G401 (cell line): ENCODE measurements around the gene DHCR24. TPM values are rescaled to one million over a fixed set of nuclear protein-coding genes. Genes with fewer than 3 reads are reported as not detected.

Experiments
- DNase-seq: peaks from one replicate; pipeline ENCODE4 v3.0.0-alpha.2; 2015; ENCODE audit warnings: low spot score
- in situ Hi-C: cut with HindIII; loops from 2 replicates; pipeline ENCODE4 v1.10.0; 2016; ENCODE audit warnings: low sequenced_read_pairs, mixed read lengths
- total RNA-seq: library from RNA; depleted of rRNA; stranded (reverse); fragments of >200 nt; shearing (Covaris generic); gene quantifications from 2 replicates; pipeline ENCODE4 v1.2.3, GENCODE V29; 2014; rRNA removed

Gene DHCR24
- total RNA-seq, 1 experiment from 2014 or later: 101 TPM

DNA sequence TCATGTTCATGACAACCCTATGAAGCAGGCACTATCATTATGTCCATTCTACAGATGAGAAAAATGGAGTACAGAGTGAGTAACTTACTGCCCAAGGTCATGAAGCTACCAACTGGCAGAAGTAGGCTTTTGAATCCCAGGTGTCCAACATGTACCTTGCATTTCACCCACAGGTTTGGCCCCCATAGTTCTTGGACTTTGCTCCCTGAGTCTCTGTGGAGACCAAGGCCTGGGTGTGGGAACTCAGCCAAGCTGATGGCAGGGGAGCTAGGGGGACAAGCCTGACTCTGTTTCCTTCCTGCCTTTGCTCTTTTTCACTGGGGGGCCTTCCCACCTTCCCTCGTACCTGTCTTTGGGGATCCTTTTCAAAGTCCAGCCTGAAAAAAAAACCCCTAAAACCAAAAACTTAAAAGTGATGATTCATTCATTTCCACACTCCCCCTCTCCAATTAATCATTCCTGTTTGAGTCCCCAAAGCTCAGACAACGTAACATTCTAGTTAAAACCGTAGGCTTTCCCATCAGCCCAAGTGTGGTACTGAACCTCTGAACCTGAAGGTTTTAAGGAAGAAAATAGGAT lies 77.4 kb downstream of the DHCR24 start:
- no peak for DNase-seq
- in situ Hi-C loops: no loop called here

DNA sequence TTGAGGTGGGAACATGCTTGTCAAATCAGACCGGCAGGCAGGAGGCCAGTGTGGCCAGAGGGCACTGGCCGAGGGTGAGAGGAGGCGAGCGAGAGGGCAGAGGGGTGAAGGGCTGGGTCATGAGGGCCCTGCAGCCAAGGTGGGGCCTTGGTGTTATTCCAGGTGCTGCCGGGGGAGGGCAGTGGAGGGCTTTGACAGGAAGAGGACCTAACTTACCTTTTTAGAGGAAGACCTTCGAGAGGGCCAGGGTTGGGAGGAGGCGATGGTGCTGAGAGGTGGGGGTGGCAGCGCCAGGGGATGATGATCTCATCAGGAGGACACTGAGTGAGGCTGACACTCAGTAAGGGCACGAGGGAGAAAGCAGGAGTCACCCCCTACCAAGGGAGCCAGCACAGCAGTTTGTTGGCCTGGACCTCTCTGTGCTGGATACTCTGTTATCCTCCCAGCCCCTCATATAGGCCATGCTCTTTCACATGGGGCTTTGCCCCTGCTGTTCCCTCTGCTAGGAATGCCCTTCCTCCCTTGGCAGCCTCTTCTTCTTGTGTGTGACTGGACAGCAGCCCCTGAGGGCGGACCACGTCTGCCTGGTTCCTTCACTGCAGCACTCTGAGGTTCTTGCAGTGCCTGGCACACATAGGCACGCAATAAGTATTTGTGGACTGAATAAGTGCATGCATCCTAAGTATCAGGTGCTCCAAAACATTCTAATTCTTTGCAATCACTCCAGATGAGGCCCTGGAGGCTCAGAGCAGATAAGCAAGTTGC lies 78.4 kb downstream of the DHCR24 start:
- no peak for DNase-seq
- in situ Hi-C loops: no loop called here

DNA sequence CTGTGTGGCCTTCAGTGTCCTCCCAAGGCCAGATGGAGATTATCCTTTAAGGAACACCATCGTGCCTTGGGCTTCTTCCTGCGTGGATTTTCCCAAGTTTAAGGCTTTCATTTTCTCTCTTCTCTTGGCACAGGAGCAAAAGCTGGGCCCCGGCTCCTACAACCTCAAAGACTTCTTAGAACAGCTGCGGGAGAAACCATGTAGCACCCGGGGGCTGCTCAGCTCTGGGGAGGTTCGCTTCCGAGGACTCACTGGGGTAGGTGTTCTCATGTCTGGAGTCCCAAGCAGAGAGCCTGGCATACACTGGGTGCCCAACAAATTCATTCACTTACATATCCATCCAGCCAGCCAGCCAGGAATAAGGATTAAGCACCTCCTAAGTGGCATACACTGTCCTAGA lies 79.2 kb downstream of the DHCR24 start:
- no peak for DNase-seq
- in situ Hi-C loops: no loop called here

DNA sequence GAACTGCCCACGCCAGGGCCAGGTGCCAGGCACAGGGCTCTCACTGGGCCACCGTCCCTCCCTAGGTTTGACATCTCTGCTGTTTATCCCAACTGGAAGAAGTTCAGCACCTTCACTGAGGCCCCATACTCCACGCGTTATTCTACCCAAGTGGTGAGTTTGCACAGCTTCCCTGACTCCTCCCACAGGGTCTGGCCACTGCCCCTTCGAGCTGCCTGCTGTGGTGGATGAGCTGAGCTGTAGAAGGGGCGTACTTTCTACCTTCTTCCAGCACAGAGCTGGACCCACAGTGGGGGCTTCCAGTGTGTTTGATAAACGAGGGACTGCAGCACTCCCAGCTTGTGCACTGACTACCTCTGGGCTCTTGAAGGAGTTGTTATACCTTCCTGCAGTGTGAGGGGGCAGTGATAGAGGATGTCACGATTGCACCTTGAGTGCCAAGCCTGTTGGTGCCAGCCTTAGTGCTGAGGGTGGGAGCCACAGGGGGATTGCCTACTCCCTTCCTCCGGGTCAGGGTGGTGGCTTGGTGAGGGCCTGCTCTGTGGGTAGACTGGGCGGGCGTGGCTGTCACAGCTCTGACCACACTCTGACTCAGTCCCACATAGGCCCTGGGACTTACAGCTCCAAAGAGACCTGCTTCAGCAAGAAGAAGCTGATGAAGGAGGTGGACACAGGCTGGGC lies 79.9 kb downstream of the DHCR24 start:
- in situ Hi-C loops: no loop called here
- no peak for DNase-seq

DNA sequence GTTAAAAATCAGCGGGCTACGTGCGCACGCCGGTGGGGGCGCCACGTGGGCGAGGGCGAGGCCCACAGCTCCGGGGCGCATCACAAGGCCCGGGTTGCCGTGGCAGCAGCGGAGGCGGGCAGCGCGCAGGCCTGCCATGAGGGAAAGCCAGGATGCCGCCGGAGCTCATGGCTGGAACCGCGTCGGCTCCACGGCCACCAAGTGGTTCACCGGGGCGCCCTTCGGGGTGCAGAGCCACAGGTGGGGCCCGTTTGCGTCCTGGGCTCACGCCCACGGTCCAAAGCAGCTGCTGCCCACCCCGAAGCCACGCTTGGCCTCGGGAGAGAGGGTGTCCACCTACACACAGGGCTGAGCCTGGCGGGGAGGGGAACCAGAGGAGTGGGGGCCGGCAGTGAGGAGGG lies 81.0 kb downstream of the DHCR24 start:
- no peak for DNase-seq
- in situ Hi-C loops: no loop called here

- in situ Hi-C loops: no loop called here
- no peak for DNase-seq
Observed at GRCh38 chr1:54805466-54805865, 81.5 kb downstream of the DHCR24 start.

DNA sequence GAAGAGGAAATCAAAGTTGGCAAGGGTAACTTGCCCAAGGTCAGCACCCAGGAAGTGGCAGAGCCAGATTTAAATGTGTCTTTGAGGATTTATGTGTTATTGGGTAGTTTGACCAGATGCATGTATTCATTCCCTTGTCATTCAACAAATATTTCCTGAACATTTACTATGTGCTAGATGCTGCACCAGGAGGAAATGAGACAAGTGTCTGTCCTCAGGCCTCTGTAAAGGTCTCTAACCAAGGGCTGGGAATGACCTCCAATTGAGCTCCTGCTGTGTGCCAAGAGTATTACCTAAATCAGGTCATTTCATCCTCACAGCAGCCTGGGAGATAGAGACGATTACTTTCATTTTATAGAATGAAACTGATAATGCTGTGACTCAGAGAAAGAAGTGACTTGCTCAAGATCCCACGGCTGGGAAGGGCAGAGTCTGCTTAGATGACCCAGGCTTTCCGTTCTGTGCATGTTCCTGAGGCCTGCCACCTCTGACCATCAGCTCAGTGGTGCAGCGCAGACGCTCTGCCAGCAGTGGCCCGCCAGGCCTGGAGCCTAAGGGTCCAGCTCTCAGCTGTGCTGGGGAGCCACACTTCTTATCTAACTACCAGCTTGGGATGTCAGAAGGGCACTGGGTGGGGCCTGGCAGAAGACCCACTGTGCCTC lies 82.4 kb downstream of the DHCR24 start:
- in situ Hi-C loops: no loop called here
- DNase-seq: no peak

DNA sequence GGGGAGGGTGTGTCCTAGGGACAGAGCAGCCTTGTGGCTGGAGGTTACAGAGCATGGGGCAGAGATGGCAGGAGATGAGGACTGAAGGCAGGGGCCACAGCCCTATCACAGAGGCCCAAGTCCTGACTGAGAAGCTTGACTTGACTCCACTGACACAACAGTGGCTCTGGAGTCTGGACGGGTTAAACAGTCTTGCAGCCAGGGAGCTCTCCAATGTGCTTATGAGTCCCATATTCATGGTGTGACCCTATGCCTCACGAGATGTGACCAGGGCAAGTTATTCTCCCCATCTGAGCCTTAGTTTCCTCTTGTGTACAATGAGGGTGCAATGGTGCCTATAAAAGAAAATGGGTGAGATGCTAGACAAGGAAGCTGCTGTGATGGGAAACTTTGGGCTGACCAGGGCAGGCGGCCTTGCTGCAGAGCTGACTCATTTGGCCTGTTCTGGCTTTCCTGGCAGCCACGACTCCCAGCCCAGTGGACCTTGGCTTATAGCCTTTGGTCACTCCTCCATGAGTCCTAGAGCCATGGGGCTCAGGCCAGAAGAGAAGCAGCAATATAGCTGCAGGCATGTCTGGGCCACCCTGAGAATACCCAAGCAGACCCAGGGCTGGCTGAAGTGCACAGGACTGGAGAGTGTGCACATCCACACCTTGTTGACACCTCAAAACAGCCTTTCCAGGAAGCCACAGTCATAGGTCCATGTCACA lies 83.1 kb downstream of the DHCR24 start:
- DNase-seq: no peak
- in situ Hi-C loops: no loop called here

DNA sequence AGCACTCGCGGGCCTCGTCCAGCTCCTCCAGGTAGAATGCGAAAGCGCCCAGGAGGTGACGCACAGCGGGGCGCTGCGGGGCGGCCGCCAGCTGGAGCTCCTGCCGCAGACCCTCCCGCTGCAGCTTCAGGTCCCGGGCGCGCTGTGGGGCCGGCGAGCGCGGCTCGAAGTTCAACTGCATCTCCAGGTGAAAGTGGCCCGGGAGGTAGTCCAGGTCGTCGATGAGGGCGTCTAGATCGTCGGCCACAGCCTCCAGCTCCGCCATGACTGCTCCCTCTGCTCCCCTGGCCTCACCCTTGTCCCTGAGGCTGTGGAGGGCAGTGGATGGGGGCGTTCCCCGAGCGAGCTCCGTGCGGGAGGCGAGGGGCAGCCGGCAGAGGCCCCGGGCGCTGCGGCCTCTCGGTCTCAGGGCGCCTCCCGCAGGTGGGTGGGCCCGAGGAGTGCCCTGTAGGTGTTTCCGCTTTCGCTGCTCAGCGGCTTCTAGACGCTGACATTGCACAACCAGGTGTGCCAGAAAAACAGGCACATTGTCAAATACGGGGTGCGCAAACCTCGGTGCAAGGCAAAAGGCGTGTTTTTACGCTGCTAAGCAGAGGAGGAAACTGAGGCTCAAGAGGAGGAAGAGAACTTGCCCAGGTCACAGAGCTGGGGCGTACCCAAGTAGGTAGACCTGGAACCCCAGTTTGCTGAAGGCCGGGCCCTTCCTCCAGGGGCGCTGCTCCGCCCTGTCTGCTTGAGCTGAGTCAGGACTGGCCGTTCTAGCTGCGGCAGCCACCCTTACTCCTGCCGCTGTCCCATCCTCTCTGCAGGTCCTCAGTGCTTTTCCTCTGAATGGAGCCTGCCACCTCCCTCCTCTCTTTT lies 85.9 kb downstream of the DHCR24 start, which contains the start of gene TTC22:
Gene TTC22 (minus strand): TSS at position 425 of the 861 bp plus-strand sequence. CDS start 160 bp downstream, at position 265.
- no peak for DNase-seq
- in situ Hi-C loops: no loop called here

DNA sequence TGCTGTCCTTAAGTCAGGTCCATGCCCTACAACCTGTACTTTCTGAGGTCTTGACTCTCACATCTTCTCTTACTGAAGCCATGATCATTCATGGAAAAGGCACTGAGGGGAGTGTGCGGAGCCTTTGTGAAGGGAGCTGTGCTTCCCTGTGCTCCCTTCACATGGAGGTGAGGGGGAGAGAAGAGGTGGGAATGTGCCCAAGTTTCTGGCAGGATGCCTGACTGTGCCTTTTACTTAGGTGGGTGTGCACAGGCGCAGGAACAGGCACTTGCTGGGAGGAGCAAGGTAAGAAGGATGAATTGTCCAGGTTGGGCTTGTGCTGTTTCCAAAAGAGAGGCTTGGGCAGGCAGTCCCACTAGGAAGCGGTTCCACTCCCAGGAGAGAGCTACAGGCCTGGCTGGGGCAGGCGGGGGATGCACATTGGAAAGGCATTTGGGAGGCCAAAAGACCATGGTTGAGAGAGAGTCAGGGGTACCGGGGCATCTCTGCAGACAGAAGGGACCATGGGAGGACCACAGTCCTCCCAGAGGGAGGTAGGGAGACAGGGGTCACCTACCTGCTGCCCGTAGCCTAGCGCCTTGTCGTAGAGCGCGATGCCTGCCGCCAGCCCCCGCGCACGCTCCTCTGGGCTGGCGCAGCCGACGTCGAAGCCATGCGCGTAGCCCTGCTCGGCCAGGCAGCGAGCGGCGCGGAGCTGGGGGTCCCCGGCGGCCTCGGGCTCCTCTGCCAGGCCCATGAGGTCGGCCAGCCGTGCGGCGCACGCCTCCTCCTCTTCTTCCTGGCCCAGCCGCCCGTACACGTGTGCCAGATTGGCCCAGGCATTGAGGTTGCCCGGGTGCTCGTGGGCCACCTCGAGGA lies 86.7 kb downstream of the DHCR24 start:
- in situ Hi-C loops: no loop called here
- no peak for DNase-seq

Other genes with a start within 250 kb of the DHCR24 start
- gene MROH7, start 245.4 kb downstream of the DHCR24 start, total RNA-seq: not detected in 2 replicates
- gene TTC4, start 171.3 kb downstream of the DHCR24 start, total RNA-seq: 37.5 and 53.5 TPM in 2 replicates
- 10.0 and 17.2 TPM in 2 replicates for gene PARS2, start 122.7 kb downstream of the DHCR24 start, total RNA-seq
- not detected in 2 replicates for gene TTC22, start 85.9 kb downstream of the DHCR24 start, total RNA-seq
- gene TMEM61, start 93.4 kb upstream of the DHCR24 start, total RNA-seq: not detected in 2 replicates
- gene BSND, start 111.7 kb upstream of the DHCR24 start, total RNA-seq: not detected in 2 replicates
- 0.06 TPM in 1 of 2 replicates, not detected in the other for gene PCSK9, start 152.4 kb upstream of the DHCR24 start, total RNA-seq